Fibroblast of villous mesenchyme (primary cell): Measurements from ENCODE around the gene BNIP1. TPM values are rescaled to one million over a fixed set of nuclear protein-coding genes. Genes with fewer than 3 reads are reported as not detected.

Experiments used
- DNase-seq: peaks from one replicate; pipeline ENCODE4 v3.0.0-alpha.2; 2010; ENCODE audit warnings: low read depth
- H3K4me3 ChIP-seq: 2 replicates; pipeline ENCODE4 v1.5.1; 2011; ENCODE audit warnings: low read depth, mild to moderate bottlenecking, low read length
- CTCF ChIP-seq: IDR thresholded peaks from 2 replicates; pipeline ENCODE4 v1.5.1; 2012; ENCODE audit warnings: low read depth, mild to moderate bottlenecking, low read length; ENCODE audit not compliant: insufficient read depth
- total RNA-seq: library from RNA; depleted of rRNA; stranded (reverse); fragments of >200 nt; gene quantifications from 2 replicates; pipeline ENCODE4 v1.2.3, GENCODE V29; 2012

The BNIP1 gene
- total RNA-seq, 1 donor: 21.6 TPM

DNA sequence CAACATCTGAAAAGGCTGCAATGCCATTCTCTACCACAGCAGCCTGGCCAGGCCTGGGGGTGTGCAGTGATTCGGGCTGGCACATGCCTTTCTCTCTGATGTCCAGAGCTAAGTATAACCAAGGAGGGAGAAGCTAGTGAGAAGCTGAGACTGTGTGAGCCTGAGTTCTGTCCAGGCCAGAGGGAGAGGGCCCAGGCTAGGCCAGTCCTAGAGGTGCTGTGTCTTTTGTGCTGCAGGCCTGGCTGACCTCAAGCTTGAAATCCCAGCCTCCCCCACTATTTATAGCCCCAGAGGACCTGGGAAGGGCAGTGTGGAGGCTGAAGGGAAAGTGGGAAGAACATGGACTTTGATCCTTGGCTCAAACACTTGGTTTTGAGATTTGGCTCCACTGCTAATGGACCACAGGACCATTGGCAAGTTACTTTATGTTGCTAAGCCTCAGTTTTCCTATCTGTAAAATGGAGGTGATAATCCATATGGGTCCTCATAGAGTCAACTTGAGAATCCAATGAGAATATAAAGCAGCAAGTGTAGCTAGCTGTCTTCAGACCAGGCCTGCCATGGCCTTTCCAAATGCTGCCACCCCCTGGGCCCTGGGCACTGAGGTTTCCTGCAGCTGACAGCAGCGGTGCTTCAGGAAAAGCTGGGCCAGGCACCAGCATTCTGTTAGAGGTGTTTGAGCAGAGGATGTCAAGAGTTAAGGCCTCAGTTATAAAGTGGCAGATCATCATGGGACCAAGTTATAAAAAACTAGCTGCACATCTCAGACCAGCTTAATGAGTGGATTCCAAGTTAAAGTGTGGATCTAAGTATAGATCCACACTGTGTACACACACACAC lies 21.1 kb downstream of the BNIP1 start:
- no peak for TF ChIP-seq CTCF
- H3K4me3 ChIP-seq: no peak overlapping the region
- DNase-seq: no peak

GRCh38 chr5:173172166-173172565 lies 27.8 kb downstream of the BNIP1 start:
- TF ChIP-seq CTCF: no peak
- no peak for DNase-seq
- H3K4me3 ChIP-seq: no peak overlapping the region

DNA sequence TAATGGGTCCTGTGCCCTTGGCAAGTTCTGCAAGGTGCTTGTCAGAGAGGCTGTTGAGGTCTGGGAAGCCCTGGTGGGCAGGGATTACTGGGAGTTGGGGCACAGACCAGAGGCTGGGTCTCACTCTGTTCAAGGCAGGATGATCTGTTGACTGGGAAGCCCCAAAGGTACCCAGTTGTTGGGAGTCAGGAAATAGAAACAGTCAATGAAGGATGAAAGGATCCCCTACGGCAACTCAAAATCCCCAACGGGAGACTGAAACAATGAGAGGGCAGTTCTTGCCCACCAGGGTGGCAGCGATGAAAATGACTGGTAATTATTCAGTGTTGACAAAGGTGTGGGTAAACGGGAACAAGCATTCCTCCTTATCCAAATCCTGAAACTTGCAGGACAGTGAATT lies 31.2 kb downstream of the BNIP1 start:
- TF ChIP-seq CTCF: no peak
- DNase-seq: no peak
- no peak overlapping the region for H3K4me3 ChIP-seq

GRCh38 chr5:173178369-173178910 lies 34.1 kb downstream of the BNIP1 start:
- DNase-seq: no peak
- TF ChIP-seq CTCF: no peak
- H3K4me3 ChIP-seq: no peak overlapping the region

DNA sequence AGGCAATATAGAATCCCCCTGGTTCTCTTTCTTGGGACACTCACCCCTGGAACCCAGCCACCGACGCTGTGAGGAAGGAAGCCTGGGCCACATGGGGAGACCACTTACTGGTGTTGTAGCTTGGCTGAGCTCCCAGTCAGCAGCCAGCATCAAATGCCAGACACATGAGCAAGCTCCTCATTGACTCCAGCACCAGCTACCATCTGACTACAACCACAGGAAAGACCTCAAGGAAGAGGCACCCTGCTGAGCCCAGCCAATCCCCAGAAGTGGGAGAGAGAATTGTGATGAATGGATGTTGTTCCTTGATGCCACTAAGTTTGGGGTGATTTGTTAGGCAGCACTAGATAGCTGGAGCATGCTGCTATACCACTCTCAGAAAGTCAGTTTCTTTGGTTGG lies 36.0 kb downstream of the BNIP1 start:
- DNase-seq: no peak
- no peak overlapping the region for H3K4me3 ChIP-seq
- TF ChIP-seq CTCF: no peak

DNA sequence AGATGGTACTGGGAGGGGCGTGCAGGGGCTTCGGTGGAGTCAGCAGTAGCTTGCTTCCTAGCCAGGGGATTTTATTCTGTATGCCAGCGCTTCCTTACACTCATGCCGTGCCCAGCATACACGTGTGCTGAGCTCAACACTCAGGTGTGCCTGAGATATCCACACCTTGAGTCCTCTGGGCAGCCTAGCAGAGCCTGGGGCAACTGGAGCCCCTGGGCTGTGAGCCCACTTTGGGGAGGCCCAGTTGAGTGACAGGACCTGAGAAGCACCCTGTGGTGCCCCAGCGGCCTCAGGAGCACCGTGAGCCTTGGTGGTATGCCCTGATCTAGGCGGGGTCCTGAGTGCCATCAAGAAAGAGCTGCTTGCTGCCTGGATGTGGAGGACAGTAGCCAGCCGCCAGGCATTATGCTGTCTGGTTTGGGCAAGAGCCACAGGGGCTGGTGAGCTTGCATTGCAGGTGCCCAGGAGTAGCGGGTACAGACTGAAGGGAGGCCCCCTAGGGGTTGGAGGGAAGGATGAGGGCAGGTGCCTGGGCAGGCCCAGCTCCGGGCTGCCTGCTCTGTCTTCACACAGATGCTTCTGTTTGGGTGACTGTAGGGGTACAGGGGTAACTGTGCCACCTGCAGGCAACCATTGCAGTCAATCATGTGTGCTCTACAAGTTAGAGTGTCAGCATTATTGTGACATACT lies 42.9 kb downstream of the BNIP1 start:
- H3K4me3 ChIP-seq: no peak overlapping the region
- no peak for TF ChIP-seq CTCF
- no peak for DNase-seq
